ENCODE measurements around the gene KAT5. TPM values are rescaled to one million over a fixed set of nuclear protein-coding genes. Genes with fewer than 3 reads are reported as not detected.

The KAT5 gene
- total RNA-seq, 1 experiment from 2014 or later: 56.6 TPM

- TF ChIP-seq, protein P1, sequence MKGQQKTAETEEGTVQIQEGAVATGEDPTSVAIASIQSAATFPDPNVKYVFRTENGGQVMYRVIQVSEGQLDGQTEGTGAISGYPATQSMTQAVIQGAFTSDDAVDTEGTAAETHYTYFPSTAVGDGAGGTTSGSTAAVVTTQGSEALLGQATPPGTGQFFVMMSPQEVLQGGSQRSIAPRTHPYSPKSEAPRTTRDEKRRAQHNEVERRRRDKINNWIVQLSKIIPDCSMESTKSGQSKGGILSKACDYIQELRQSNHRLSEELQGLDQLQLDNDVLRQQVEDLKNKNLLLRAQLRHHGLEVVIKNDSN (CRISPR knock-in tag; IDR thresholded peaks at IDR 0.05): no peak
- TF ChIP-seq OVOL2 (CRISPR knock-in tag; IDR thresholded peaks at IDR 0.05; ENCODE audit: borderline replicate concordance) (no peak), EMX1 (CRISPR knock-in tag; IDR thresholded peaks at IDR 0.05) (no peak), ZNF121 (CRISPR knock-in tag; IDR thresholded peaks at IDR 0.05) (no peak)
Observed at GRCh38 chr11:65719871-65720210, 7.8 kb downstream of the KAT5 start (continued).

DNA sequence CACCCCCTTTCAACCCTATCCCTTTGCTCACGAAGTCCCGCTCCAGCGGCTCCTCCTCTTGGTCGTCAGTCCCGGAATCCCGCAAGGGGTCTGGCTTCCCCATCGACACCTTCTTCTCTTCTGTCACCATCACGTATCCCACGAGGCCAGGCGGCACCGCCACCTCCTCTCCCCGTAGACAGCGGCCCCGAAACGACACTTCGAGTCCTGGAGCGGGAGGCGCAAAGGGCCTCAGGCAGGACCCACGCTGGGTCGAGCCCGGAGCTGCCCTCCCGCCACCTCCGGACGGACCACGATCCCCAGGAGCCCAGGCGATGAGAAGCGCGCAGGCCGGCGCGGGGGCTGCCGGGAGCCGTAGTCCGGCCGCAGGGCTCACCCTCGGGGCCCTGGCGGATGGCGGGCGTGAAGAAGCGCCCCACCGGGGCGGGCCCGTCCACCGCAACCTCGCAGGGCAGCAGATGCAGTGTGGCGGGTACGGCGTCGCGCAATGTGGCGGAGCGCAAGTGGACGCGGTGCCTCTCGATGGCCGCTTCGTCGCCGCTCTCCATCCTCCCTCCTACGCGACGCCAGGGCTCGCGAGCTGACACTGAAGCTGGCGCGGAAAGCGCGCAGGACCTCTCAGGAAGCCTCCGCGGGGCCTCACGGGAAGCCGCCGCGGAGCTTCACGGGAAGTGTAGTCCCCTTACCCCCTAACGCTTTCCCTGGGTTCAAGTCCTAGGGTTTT lies 8.3 kb downstream of the KAT5 start, which contains the start of gene RNASEH2C:
TSS of gene RNASEH2C (minus strand) at position 588 of the 724 bp plus-strand sequence. CDS start at position 548, 40 bp downstream.
- Mint-ChIP-seq H3K27ac (peak within 1 kb of the TSS; percentile 63; the same call in 1 of the 2 replicates), H3K9me3 (no peaks in the 10 kb centered on the region), H3K27me3 (ENCODE audit: low read depth) (peaks cover 4% of the 10 kb centered on the region; the same call in 1 of the 2 replicates), H3K4me1 (peaks cover 9% of the 10 kb centered on the region), H3K4me3 (peak within 1 kb of the TSS; percentile 98), H3K36me3 (peaks cover 33% of the 10 kb centered on the region)
- ATAC-seq (peak; percentile 87), DNase-seq (ENCODE audit: low spot score) (peak; percentile 82)
- POLR2A ChIA-PET: interaction anchor here (0.5 to 2.1 kb wide), 11 partner anchors 8 to 909 kb away, joined by 3 to 13 read pairs (median 4); partner anchors contain the start of genes KAT5, MUS81, RELA and SIPA1
- CTCF ChIA-PET: interaction anchor here (0.6 to 3.7 kb wide), 20 partner anchors 8 to 325 kb away, joined by 3 to 49 read pairs (median 6); partner anchors contain the start of genes AP5B1, CCDC85B, FIBP and KAT5
- TF ChIP-seq NFYB (CRISPR knock-in tag; conservative IDR thresholded peaks at IDR 0.05; ENCODE audit: low read depth) (no peak), ZNF317 (CRISPR knock-in tag; IDR thresholded peaks at IDR 0.05; ENCODE audit: borderline replicate concordance, low read depth) (no peak), SOX15 (CRISPR knock-in tag; IDR thresholded peaks at IDR 0.05) (no peak), GABPB1 (CRISPR knock-in tag; IDR thresholded peaks at IDR 0.05) (peak; percentile 67), ZBTB21 (CRISPR knock-in tag; IDR thresholded peaks at IDR 0.05; ENCODE audit: borderline replicate concordance) (no peak), ZNF281 (CRISPR knock-in tag; IDR thresholded peaks at IDR 0.05) (no peak), CDX4 (CRISPR knock-in tag; IDR thresholded peaks at IDR 0.05; ENCODE audit: borderline replicate concordance) (no peak), IRF2 (CRISPR knock-in tag; IDR thresholded peaks at IDR 0.05; ENCODE audit: borderline replicate concordance, low read depth) (no peak), ATF3 (CRISPR knock-in tag; conservative IDR thresholded peaks at IDR 0.05) (no peak), ZNF425 (CRISPR knock-in tag; conservative IDR thresholded peaks at IDR 0.05) (no peak), ZNF532 (CRISPR knock-in tag; IDR thresholded peaks at IDR 0.05; ENCODE audit: borderline replicate concordance) (no peak)
- TF ChIP-seq, protein P2, sequence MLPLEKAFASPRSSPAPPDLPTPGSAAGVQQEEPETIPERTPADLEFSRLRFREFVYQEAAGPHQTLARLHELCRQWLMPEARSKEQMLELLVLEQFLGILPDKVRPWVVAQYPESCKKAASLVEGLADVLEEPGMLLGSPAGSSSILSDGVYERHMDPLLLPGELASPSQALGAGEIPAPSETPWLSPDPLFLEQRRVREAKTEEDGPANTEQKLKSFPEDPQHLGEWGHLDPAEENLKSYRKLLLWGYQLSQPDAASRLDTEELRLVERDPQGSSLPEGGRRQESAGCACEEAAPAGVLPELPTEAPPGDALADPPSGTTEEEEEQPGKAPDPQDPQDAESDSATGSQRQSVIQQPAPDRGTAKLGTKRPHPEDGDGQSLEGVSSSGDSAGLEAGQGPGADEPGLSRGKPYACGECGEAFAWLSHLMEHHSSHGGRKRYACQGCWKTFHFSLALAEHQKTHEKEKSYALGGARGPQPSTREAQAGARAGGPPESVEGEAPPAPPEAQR (CRISPR knock-in tag; IDR thresholded peaks at IDR 0.05): no peak
- TF ChIP-seq, protein P3, sequence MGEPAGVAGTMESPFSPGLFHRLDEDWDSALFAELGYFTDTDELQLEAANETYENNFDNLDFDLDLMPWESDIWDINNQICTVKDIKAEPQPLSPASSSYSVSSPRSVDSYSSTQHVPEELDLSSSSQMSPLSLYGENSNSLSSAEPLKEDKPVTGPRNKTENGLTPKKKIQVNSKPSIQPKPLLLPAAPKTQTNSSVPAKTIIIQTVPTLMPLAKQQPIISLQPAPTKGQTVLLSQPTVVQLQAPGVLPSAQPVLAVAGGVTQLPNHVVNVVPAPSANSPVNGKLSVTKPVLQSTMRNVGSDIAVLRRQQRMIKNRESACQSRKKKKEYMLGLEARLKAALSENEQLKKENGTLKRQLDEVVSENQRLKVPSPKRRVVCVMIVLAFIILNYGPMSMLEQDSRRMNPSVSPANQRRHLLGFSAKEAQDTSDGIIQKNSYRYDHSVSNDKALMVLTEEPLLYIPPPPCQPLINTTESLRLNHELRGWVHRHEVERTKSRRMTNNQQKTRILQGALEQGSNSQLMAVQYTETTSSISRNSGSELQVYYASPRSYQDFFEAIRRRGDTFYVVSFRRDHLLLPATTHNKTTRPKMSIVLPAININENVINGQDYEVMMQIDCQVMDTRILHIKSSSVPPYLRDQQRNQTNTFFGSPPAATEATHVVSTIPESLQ (CRISPR knock-in tag; IDR thresholded peaks at IDR 0.05): no peak

Measured in WTC11 (cell line).